22Rv1 (cell line): ENCODE data around the gene LGR5.

Experiments used
- H3K27ac ChIP-seq: fragments of 450-650 bp; 2 replicates; pipeline ENCODE4 v1.5.1; 2017
- ZFX ChIP-seq: fragments of 450-650 bp; IDR thresholded peaks from 2 replicates; pipeline ENCODE4 v1.6.1; 2017; ENCODE audit warnings: antibody characterized with exemption, borderline replicate concordance
- TF ChIP-seq, protein P1 (sequence below): fragments of 450-650 bp; IDR thresholded peaks from 2 replicates; pipeline ENCODE4 v1.5.1; 2017; ENCODE audit warnings: mild to moderate bottlenecking

LGR5 gene

DNA sequence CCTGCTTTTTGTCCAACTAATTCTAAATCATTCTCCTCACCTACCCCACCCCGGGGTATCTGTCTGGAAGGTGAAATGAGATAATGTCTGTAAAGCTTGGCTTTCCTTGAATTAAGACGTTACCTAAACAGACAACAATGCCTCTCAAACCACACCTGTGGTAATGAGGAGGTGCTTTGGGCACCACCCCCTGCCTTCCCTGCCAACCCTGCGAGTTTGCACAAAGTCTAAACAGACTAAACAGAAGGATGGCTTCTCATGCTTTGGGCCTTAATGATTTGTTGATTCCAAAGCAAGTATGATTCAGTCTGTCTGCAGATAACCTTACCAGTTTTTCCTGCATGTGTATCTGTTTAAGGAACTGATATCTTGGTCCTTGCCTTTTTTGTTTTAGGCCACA is 141.6 kb downstream of the LGR5 start:
- no peak overlapping the region for H3K27ac ChIP-seq
- no peak for TF ChIP-seq ZFX
- TF ChIP-seq, protein P1, sequence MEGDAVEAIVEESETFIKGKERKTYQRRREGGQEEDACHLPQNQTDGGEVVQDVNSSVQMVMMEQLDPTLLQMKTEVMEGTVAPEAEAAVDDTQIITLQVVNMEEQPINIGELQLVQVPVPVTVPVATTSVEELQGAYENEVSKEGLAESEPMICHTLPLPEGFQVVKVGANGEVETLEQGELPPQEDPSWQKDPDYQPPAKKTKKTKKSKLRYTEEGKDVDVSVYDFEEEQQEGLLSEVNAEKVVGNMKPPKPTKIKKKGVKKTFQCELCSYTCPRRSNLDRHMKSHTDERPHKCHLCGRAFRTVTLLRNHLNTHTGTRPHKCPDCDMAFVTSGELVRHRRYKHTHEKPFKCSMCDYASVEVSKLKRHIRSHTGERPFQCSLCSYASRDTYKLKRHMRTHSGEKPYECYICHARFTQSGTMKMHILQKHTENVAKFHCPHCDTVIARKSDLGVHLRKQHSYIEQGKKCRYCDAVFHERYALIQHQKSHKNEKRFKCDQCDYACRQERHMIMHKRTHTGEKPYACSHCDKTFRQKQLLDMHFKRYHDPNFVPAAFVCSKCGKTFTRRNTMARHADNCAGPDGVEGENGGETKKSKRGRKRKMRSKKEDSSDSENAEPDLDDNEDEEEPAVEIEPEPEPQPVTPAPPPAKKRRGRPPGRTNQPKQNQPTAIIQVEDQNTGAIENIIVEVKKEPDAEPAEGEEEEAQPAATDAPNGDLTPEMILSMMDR: no peak

DNA sequence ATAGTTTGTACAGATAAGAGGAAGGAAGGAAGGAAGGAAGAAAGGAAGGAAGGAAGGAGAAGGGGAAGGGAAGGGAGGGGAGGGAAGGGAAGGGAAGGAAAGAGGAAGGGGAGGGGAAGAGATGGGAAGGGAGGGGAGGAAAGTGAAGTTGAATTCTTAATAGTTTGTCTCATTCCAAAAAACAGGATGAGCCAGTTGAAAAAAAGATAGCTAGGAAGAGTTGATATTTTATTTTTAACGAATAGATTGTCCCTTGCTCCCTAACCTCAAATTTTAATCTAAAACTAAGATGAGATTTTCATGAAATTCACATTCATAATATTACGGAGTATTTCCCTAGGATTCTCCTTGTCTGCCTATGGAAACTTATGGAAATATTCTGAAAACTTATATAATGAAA is 143.3 kb downstream of the LGR5 start:
- no peak overlapping the region for H3K27ac ChIP-seq
- TF ChIP-seq, protein P1: no peak
- no peak for TF ChIP-seq ZFX

DNA sequence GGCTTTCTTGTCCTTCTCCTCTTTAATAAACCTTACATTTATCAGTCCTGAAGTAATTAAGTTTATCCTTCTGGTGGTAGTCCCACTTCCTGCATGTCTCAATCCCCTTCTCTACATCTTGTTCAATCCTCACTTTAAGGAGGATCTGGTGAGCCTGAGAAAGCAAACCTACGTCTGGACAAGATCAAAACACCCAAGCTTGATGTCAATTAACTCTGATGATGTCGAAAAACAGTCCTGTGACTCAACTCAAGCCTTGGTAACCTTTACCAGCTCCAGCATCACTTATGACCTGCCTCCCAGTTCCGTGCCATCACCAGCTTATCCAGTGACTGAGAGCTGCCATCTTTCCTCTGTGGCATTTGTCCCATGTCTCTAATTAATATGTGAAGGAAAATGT is 144.8 kb downstream of the LGR5 start:
- no peak overlapping the region for H3K27ac ChIP-seq
- no peak for TF ChIP-seq ZFX
- TF ChIP-seq, protein P1: no peak

DNA sequence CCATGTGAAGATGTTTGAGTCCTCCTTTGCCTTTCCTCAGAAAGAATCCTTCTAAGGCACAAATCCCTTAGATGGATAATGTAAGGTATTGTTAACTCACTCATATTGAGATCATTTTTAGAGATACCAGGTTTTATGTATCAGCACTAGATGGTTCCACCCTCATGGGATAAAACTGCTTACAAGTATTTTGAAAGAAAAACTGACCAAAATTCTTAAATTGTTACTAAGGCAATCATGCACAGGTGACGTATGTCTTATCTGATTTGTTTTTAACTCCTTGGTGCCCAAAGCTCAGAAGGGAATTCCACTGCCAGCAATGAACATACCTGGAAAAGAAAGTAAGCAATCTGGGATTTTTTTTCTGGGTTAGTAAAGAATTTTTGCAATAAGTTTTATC is 145.6 kb downstream of the LGR5 start:
- TF ChIP-seq ZFX: no peak
- TF ChIP-seq, protein P1: no peak

DNA sequence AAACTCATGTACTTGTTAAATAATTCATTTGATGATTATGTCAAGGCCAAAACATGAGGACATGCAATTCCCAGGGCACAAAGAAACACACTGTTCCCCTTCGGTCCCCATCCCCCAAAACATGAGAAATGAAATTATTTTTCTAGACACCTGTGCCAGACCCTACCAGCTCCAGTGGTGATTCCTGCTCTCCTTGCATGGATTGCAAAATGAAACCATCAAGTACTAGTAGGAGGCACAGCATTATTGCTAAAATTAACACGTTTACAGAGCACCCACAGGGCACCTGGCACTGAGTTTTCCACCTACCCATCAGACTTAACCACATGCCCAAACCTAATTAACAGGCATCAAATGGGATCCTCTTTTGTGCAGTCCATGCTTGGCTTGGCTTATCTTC is 147.4 kb downstream of the LGR5 start:
- TF ChIP-seq, protein P1: no peak
- TF ChIP-seq ZFX: no peak
- H3K27ac ChIP-seq: no peak overlapping the region

More for the DNA sequence above, 145.6 kb downstream of the LGR5 start:
- H3K27ac ChIP-seq: no peak overlapping the region

DNA sequence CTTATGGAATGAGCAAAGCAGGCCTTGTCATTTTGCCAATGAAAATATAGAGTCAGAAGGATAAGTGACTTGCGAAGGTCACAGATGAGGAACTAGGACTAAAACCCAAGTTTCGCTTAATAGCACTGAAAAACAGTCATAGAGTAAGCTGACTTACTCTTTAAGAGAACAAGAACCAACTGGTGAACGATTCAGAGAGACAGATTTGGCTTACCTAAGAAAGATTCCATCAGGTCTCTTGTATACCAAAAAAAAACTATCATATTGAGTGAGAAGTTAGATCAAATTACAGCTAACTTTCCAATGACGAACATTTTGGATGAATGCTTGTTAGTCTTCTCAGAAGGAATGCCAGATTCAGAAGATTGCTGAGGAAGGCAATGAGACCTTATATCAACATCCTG is 149.9 kb downstream of the LGR5 start:
- no peak overlapping the region for H3K27ac ChIP-seq
- TF ChIP-seq, protein P1: no peak
- no peak for TF ChIP-seq ZFX

DNA sequence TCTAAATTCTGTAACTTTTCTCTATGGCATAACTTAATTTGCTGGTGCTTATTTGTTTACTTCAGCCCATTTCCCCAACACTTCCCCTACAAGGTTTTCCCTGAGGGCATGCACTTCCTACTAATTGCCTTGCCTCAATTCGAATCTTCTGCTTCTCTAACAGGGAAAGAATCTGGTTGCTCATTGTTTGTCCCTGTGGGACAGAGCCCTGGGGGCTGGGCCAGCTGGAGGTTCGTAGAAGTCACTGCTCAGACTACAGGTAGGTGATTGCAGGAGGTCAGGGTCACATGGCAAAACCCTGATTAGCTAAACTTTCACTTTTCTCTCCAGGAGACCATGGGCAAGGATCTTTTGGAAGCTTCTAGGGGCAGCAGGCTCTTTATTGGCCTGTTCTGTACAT is 152.0 kb downstream of the LGR5 start:
- H3K27ac ChIP-seq: no peak overlapping the region

More for the DNA sequence above, 152.0 kb downstream of the LGR5 start:
- TF ChIP-seq ZFX: no peak
- TF ChIP-seq, protein P1: no peak
